HFF-Myc (cell line): ENCODE results near the gene ANAPC16.
A peak's percentile ranks its signal among the peaks of the same experiment; 100 is the strongest.

Experiments used
- DNase-seq: peaks from one replicate; pipeline ENCODE4 v3.0.0-alpha.2; 2011; ENCODE audit warnings: low read depth; ENCODE audit errors: extremely low read depth
- H3K4me3 ChIP-seq: replicated peaks from 2 replicates; pipeline ENCODE4 v1.5.1; 2011; ENCODE audit warnings: low read depth, mild to moderate bottlenecking, control low read depth, low read length
- TF ChIP-seq, protein P1 (sequence below): IDR thresholded peaks from 2 replicates; pipeline ENCODE4 v1.5.1; 2012; ENCODE audit warnings: mild to moderate bottlenecking, low read depth, low read length, control low read depth; ENCODE audit errors: missing control alignments

Gene ANAPC16

GRCh38 chr10:72274730-72275350 is 59.0 kb downstream of the ANAPC16 start:
- no peak for DNase-seq
- H3K4me3 ChIP-seq = peak overlapping the region; percentile 97
- TF ChIP-seq, protein P1, sequence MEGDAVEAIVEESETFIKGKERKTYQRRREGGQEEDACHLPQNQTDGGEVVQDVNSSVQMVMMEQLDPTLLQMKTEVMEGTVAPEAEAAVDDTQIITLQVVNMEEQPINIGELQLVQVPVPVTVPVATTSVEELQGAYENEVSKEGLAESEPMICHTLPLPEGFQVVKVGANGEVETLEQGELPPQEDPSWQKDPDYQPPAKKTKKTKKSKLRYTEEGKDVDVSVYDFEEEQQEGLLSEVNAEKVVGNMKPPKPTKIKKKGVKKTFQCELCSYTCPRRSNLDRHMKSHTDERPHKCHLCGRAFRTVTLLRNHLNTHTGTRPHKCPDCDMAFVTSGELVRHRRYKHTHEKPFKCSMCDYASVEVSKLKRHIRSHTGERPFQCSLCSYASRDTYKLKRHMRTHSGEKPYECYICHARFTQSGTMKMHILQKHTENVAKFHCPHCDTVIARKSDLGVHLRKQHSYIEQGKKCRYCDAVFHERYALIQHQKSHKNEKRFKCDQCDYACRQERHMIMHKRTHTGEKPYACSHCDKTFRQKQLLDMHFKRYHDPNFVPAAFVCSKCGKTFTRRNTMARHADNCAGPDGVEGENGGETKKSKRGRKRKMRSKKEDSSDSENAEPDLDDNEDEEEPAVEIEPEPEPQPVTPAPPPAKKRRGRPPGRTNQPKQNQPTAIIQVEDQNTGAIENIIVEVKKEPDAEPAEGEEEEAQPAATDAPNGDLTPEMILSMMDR = peak; percentile 71

GRCh38 chr10:72275351-72276012 is 59.7 kb downstream of the ANAPC16 start:
- no peak for DNase-seq
- peak overlapping the region; percentile 97 for H3K4me3 ChIP-seq
- TF ChIP-seq, protein P1 = no peak

- TF ChIP-seq, protein P1 = no peak
- H3K4me3 ChIP-seq = peak overlapping the region; percentile 97
- DNase-seq = no peak
Observed at GRCh38 chr10:72276013-72276387, 60.2 kb downstream of the ANAPC16 start.

- DNase-seq = no peak
- TF ChIP-seq, protein P1 = no peak
- peak overlapping the region; percentile 97 for H3K4me3 ChIP-seq
Observed at GRCh38 chr10:72276421-72277339, 60.9 kb downstream of the ANAPC16 start.

DNA sequence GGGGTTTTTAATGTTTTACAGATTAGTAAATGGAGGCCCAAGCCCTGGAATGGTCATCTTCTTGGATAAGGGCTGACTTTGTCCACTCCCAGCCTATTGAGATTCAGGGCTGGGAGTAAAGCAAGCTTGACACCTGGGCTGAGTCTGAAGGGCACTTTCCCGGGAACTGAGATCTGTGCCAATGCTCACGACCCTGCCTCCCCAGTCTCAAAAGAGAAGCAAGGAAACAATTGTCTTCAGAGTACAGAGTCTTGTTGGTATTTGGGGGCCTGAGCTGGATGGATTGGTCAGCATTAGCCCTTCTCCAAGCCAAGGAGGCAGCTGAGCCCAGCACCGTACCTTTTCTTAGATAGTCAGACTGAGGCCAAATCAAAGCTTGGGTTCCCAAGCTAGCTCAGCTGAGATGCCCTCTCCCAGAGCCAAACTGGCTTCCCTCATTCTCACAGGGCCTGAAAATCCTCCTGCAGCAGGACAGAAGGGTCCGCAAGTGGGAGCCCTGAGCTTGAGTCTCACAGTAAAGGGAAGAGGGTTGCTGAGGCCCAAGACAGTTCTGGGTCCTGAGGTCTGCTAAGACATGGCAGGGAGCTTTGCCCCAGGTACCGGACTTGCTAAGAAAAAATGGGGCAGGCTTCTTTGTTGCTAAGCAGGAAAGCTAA is 61.7 kb downstream of the ANAPC16 start:
- DNase-seq = no peak
- no peak overlapping the region for H3K4me3 ChIP-seq
- TF ChIP-seq, protein P1 = no peak

DNA sequence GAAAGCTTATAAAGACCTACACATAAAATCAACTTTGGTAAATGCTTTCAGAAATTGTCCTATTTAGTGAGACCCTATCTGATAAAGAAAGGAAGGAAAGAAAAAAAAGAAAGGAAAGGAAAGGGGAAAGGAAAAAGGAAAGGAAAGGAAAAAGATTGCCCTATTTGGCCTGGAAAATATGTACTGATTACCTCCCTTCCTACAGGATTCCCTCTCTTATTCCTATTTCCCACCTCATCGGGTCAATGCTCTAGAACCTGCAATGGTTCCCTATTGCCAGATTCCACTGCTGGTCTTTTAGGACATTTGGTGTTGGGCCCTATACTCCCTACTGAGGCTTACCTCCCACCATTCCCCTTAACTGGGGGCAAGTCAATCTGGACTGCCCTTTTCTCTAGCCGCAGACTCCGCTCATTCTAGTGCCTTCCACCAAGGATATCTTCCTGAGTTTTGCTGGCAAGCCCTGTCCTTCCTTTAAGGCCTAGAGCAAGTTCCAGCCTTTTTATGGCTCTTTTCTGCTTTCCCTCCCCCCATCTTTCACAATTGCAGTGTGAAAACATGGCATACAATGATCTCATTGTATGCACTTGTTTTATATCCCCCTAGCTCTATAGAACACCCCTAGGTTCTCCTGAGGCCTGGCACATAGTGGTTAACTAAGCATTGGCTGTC is 62.3 kb downstream of the ANAPC16 start:
- no peak for DNase-seq
- H3K4me3 ChIP-seq = no peak overlapping the region
- TF ChIP-seq, protein P1 = no peak
